BJ (cell line): ENCODE measurements around the gene UBQLN4. TPM values are rescaled to one million over a fixed set of nuclear protein-coding genes. Genes with fewer than 3 reads are reported as not detected.

Experiments
- CTCF ChIA-PET: fragments of 350-600 bp; formaldehyde crosslinking; extraction: SDS; loops from one replicate; lab custom pipeline; 2021; ENCODE audit warnings: antibody characterized with exemption, inconsistent platforms; lab: Yijun Ruan, JAX
- POLR2A ChIA-PET: fragments of 300-600 bp; sonication (Branson Sonifier 250); formaldehyde crosslinking; extraction: SDS; loops from one replicate; lab custom pipeline; 2021; ENCODE audit warnings: antibody characterized with exemption; lab: Charles Lee
- DNase-seq: peaks from one replicate; pipeline ENCODE4 v3.0.0-alpha.2; 2011; ENCODE audit warnings: low read depth
- H3K27me3 ChIP-seq: 2 replicates; pipeline ENCODE4 v1.6.0; 2011; ENCODE audit warnings: low read length; ENCODE audit not compliant: control insufficient read depth, insufficient read depth
- H3K36me3 ChIP-seq: 2 replicates; pipeline ENCODE4 v1.5.1; 2011; ENCODE audit warnings: low read length; ENCODE audit not compliant: control insufficient read depth, insufficient read depth
- H3K4me3 ChIP-seq: 2 replicates; pipeline ENCODE4 v1.5.1; 2011; ENCODE audit warnings: low read depth, mild to moderate bottlenecking, control low read depth, low read length
- polyA plus RNA-seq: library from polyadenylated mRNA; depleted of rRNA; stranded (reverse); fragments of >200 nt; gene quantifications from 2 replicates; pipeline ENCODE4 v1.2.3, GENCODE V29; 2011
- TF ChIP-seq, protein P1 (sequence below): IDR thresholded peaks from 2 replicates; pipeline ENCODE4 v1.5.1; 2011; ENCODE audit warnings: low read depth, mild to moderate bottlenecking, control low read depth, inconsistent platforms, low read length, moderate library complexity; ENCODE audit not compliant: insufficient read depth

Gene UBQLN4
- polyA plus RNA-seq, 1 experiment, result 28.3 TPM

DNA sequence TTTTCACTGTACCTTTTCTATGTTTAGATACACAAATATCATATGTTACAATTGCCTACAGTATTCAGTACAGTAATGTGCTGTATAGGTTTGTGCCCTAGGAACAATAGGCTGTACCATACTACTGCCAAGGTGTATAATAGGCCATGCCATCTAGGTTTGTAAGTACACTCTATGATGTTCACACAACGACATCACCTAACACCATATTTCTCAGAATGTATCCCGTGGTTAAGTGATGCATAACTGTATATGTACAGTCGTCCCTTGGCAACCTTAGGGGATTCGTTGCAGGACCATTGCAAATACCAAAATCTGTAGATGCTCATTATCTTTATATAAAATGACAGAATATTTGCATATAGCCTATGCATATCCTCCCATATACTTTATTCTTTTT lies 27.0 kb downstream of the UBQLN4 start:
- TF ChIP-seq, protein P1, sequence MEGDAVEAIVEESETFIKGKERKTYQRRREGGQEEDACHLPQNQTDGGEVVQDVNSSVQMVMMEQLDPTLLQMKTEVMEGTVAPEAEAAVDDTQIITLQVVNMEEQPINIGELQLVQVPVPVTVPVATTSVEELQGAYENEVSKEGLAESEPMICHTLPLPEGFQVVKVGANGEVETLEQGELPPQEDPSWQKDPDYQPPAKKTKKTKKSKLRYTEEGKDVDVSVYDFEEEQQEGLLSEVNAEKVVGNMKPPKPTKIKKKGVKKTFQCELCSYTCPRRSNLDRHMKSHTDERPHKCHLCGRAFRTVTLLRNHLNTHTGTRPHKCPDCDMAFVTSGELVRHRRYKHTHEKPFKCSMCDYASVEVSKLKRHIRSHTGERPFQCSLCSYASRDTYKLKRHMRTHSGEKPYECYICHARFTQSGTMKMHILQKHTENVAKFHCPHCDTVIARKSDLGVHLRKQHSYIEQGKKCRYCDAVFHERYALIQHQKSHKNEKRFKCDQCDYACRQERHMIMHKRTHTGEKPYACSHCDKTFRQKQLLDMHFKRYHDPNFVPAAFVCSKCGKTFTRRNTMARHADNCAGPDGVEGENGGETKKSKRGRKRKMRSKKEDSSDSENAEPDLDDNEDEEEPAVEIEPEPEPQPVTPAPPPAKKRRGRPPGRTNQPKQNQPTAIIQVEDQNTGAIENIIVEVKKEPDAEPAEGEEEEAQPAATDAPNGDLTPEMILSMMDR, result no peak
- DNase-seq, result no peak
- Histone ChIP-seq H3K27me3 (no peaks in the 10 kb centered on the region; the same call in 1 of the 2 replicates), H3K36me3 (no peaks in the 10 kb centered on the region), H3K4me3 (no peak overlapping the region)
- CTCF ChIA-PET, result interaction anchor here (1.0 to 2.6 kb wide), 4 partner anchors 14 to 40 kb away, joined by 3 to 14 read pairs (median 5); no protein-coding TSS in a partner anchor
- POLR2A ChIA-PET, result no interaction called here

GRCh38 chr1:156025876-156026275 lies 27.7 kb downstream of the UBQLN4 start:
- H3K27me3 ChIP-seq, result no peaks in the 10 kb centered on the region; the same call in 1 of the 2 replicates
- H3K36me3 ChIP-seq, result no peaks in the 10 kb centered on the region
- no peak overlapping the region for H3K4me3 ChIP-seq
- ChIA-PET CTCF (interaction anchor here (0.9 to 2.6 kb wide), 8 partner anchors 14 to 199 kb away, joined by 3 to 14 read pairs (median 4); partner anchors contain the start of gene RAB25), POLR2A (interaction anchor here (0.7 kb wide), 1 partner anchor 40 kb away, joined by 19 read pairs; no protein-coding TSS in a partner anchor)
- TF ChIP-seq, protein P1, result peak; percentile 73
- DNase-seq, result no peak

DNA sequence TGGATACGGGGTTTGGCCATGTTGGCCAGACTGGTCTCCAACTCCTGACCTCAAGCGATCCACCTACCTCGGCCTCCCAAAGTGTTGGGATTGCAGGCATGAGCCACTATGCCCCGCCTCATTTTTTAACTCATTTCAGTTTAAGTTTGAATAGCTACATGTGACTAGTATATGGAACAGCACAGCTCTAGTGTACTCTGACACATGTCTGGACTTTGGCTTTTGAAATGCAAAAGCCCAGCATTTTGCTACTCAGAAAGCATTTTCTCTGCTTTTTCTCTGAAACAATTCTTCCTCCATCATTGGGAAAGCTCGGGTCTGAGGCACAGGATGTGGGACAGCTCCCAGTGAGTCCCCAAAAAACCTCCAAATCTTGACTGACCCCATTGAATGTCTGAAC lies 28.8 kb downstream of the UBQLN4 start:
- ChIA-PET CTCF (interaction anchor here (0.6 to 2.6 kb wide), 5 partner anchors 9 to 42 kb away, joined by 3 to 14 read pairs (median 4); partner anchors contain the start of gene RAB25), POLR2A (no interaction called here)
- Histone ChIP-seq H3K36me3 (no peaks in the 10 kb centered on the region), H3K27me3 (no peaks in the 10 kb centered on the region; the same call in 1 of the 2 replicates), H3K4me3 (no peak overlapping the region)
- DNase-seq, result no peak
- TF ChIP-seq, protein P1, result no peak

DNA sequence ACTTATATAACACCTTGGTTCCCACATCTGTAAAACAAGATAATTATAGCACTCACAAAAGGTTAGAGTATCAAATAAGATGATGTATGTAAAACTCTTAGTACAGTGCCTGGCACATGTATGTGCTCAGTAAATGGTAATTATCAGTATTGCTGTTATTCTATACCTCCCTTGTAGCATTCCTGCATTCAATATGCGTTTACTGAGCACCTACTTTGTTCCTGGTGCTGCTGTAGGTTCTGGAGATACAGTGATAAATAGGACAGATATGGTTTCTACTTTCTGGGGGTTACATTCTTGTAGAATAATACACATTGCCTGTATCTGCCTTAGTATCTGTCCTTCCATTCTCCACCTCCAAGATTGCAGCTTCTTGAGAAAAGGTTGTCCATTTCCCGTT lies 31.6 kb downstream of the UBQLN4 start:
- Histone ChIP-seq H3K36me3 (no peaks in the 10 kb centered on the region), H3K27me3 (no peaks in the 10 kb centered on the region; the same call in 1 of the 2 replicates), H3K4me3 (no peak overlapping the region)
- ChIA-PET CTCF (interaction anchor here (0.6 to 1.4 kb wide), 3 partner anchors 44 to 81 kb away, joined by 3 to 4 read pairs (median 3); no protein-coding TSS in a partner anchor), POLR2A (no interaction called here)
- no peak for DNase-seq
- TF ChIP-seq, protein P1, result no peak

GRCh38 chr1:156021093-156021428 lies 32.5 kb downstream of the UBQLN4 start:
- H3K27me3 ChIP-seq, result no peaks in the 10 kb centered on the region; the same call in 1 of the 2 replicates
- H3K4me3 ChIP-seq, result no peak overlapping the region
- no peak for DNase-seq
- ChIA-PET POLR2A (no interaction called here), CTCF (interaction anchor here (0.9 to 1.3 kb wide), 3 partner anchors 20 to 45 kb away, joined by 3 to 4 read pairs (median 3); no protein-coding TSS in a partner anchor)
- no peaks in the 10 kb centered on the region for H3K36me3 ChIP-seq
- TF ChIP-seq, protein P1, result no peak
